GM10266 (cell line): Measurements from ENCODE around the gene NFIX.

Experiments used
- DNase-seq: peaks from one replicate; pipeline ENCODE4 v3.0.0; 2012; ENCODE audit errors: extremely low spot score
- CTCF ChIP-seq: IDR thresholded peaks from 2 replicates; pipeline ENCODE4 v1.5.1; 2012; ENCODE audit warnings: mild to moderate bottlenecking, low read depth; ENCODE audit not compliant: control insufficient read depth, insufficient read depth; ENCODE audit errors: missing control alignments

Gene NFIX

GRCh38 chr19:13100841-13101589, 105.7 kb downstream of the NFIX start:
- TF ChIP-seq CTCF, result peak; percentile 41
- DNase-seq, result no peak

- no peak for DNase-seq
- no peak for TF ChIP-seq CTCF
These were observed 106.5 kb downstream of the NFIX start for GRCh38 chr19:13101590-13102415.

GRCh38 chr19:13102416-13102665, 107.1 kb downstream of the NFIX start:
- no peak for TF ChIP-seq CTCF
- no peak for DNase-seq

- DNase-seq, result peak; percentile 83
- TF ChIP-seq CTCF, result no peak
These were observed 107.6 kb downstream of the NFIX start, which contains the start of gene LYL1 for GRCh38 chr19:13102666-13103580. Gene LYL1, minus strand, starts transcription at chr19:13102858. Its CDS starts 1,687 bp downstream, at chr19:13101171.

GRCh38 chr19:13103581-13104359, 108.5 kb downstream of the NFIX start:
- no peak for DNase-seq
- no peak for TF ChIP-seq CTCF

GRCh38 chr19:13104360-13104847, 109.1 kb downstream of the NFIX start:
- TF ChIP-seq CTCF, result peak; percentile 96
- DNase-seq, result peak; percentile 87
